HG03439 (cell line): ENCODE results near the gene C1orf159.
"Not testable (repeated sequence)": the region's sequence is repeated elsewhere in the genome, so short reads cannot be mapped to it uniquely, and the experiment has no call there.

Source experiments
- ATAC-seq: cut with Tn5 transposase; IDR thresholded peaks from one replicate; pipeline ENCODE4 v1.9.1; 2021; ENCODE audit warnings: mild to moderate bottlenecking, moderate library complexity; ENCODE audit not compliant: unreplicated experiment

C1orf159 gene

DNA sequence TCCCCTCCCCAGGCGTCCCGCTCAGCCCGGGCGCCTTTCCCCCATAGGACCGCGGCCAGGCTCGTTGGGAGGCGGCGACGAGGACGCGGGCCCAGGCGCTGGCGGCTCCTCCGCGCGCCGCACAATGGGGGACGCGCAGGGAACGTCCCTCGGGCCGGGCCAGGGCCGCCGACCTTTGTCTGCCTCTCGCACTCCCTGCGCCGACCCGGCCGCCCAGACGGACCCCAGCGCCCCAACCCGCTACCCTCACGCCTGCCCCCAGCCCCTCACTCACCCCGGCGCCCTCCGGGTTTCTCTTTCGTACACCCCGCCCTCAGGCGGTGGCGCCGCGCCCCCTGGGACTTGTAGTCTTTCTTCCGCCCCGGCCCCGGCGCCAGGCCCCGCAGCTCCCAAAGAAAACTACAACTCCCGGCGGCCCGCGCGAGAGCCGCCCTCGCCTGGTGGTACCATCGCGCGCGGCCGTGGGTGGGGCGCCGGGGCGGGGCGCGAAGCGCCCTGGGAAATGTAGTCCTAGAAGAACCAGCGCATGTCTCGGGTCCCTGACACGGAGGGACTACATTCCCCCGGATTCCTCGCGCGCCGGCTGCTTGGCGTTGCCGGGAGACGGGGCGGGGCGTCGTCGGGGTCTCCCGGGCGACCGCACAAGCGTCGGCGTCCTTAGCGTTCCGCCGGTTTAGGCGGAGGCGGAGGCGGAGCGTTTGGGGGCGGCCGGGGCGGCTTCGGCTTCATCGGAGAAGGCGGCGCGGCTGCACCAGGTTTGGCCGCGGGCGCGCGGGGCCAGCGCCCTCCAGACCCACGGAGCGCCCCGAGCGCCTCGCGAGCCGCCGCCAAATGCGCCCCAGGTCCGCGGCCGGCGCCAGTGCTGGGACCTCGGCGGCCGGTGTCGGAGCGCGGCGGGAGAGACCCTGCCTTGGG lies at the start of gene C1orf159:
C1orf159 (minus strand) TSS at position 304 of the 915 bp plus-strand sequence. CDS start 24,546 bp downstream, outside the sequence.
- ATAC-seq = peak; percentile 97

- ATAC-seq = no peak
Measured at GRCh38 chr1:1165485-1165884, 49.6 kb upstream of the C1orf159 start.

DNA sequence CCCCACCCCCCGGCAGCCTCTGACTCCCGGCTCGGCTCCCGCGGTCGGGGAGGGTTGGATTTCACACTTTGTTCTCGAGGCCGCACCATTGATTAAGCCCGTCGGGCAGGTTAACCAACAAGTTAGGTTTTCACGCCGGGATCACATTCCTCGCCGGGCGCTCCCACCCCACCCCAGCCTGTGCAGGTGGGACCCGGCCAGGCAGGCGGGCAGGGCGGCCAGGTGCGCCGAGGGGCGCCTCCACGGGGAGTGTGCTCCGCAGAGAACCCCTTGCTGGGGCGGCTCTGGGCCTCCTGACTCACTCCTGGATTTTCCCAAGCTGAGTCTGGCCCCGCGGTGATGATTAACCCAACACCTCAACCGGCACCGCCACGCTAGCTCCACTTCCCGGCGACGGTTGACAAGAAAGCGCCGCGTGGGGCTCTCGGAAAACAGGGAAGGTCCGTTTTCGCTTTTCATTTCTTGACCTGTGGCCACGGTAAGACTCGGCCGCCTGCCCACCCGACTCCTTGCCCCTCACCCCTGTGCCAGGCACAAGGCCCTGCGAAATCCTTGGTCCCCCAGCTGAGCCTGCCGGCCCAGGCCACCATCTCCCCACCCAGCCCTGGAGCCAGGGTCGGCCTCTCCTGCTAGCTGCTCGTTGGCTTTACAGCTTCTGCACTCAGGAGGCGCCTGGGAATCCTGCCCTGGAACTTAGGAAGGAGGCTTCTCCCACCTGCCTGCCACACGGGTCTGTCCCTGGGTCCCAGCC lies 49.0 kb upstream of the C1orf159 start:
- ATAC-seq = no peak

DNA sequence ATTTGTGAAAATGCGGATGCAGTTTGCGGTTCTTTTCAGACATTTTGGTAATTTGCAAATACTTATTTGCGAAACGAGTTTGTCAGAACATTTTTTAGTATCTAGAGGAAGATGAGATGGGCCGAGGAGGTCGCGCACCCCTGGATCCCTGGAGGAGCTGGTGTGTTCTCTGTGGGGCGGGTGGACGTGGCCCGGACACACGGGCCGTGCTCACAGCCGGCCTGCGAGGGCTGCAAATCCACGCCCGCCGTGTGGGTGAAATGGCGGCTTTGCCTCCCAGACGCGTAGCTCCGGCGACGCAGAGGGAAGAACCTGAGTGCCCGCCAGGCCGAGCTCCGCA lies 48.4 kb upstream of the C1orf159 start:
- ATAC-seq = no peak

GRCh38 chr1:1163538-1164070 lies 47.7 kb upstream of the C1orf159 start:
- no peak for ATAC-seq

DNA sequence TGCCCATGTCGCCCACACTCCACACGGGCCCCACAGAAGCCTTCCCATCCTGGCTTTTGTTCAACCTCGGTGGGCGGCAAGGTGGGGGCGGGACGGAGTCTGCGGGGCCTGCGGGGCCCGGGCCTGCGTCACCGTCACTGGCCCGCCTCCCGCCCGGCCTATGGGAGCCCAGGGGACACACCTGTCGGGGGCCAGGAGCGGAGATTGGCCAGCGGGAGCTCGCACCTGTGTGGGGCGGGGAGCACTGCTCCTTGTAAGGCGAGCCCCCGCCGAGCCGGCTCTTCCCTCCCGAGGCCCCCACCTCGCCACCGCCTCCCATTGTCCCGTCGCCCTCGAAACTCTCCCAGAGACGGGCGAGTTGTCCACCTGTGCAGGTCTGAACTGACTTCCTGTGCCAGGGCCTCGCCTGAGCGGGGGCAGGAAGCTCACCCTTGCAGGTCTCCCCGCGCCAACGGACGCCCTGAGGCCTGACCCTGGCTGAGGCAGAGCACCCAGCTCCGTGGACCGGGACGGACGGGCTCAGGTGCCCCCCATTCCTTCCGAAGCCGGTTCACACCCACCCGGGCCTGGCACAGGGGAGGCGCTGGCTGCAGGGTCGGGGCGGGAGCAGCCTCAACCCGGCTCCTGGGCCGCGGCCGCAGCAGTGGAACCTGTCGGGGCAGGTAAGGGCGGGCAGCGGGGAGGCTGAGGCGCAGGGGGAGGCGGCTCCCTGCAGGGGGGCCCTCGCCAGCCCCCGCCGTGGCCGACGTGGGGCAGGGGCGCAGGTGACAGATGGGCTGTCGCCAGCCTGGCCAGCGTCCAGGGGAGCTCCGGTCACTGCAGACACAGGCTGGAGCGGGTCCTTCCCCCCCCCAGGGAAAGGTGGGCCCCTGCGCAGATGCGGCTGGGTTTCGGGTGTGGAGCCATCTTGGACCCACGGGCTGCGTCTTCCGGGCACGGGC lies 47.0 kb upstream of the C1orf159 start:
- ATAC-seq = no peak

- ATAC-seq = no peak
Measured at GRCh38 chr1:1161683-1162079, 45.8 kb upstream of the C1orf159 start.

- ATAC-seq = no peak
Measured at GRCh38 chr1:1161078-1161682, 45.3 kb upstream of the C1orf159 start.

DNA sequence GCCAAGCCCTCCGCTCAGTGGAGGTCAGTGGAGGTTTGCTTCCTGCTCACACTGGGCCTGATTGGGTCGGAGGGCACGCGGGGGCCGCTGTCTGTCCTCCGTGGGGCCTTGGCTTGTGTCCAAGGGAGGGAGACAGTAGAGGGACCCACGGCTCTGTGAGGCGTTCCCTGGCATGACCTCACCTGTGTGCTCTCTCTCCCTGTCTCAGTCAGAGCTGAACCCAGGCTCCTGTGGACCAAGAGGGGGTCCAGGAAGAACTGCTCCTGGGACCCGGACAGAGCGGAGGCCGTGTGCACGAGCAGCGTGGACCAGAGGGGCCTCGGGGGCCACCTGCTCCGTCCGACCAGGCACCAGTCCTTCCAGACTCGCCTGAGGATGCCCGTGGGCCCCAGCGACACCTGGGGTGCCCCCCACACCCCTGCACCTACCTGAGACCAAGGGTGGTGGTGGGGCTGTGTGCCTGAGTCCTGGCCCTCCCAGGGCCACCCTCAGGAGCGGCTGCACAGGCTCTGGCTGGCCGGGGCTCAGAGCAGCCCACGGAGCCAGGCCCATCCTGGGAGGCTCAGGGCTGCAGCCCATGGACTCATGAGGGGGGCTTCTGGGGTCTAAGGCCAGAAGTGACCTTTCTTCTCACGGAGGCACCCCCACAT lies 44.5 kb upstream of the C1orf159 start:
- no peak for ATAC-seq

- ATAC-seq = no peak
Measured at GRCh38 chr1:1157914-1158710, 42.2 kb upstream of the C1orf159 start.

- ATAC-seq = no peak
Measured at GRCh38 chr1:1157426-1157913, 41.6 kb upstream of the C1orf159 start.

GRCh38 chr1:1157033-1157365 lies 41.1 kb upstream of the C1orf159 start:
- ATAC-seq = no peak

- ATAC-seq = no peak
Measured at GRCh38 chr1:1156140-1157032, 40.5 kb upstream of the C1orf159 start.

DNA sequence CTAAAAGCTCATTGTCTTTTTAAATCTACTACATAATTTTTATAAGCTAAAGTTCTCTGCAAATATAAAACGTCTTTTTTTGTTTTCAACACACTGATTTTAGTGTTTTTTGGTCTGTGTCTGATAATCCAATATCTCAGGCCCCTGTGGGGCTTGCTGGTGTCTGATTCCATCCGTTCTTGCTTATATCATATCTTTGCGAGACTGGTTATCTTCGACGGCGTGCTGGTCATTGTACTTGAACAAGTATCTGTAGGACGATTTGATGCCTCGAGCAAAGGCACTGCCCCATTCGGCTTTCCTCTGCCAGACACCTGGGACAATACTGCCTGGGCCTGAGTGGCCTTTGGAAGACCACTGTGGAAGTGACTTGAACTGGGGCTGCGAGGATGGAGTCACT lies 39.4 kb upstream of the C1orf159 start:
- no peak for ATAC-seq

- ATAC-seq = no peak
Measured at GRCh38 chr1:1153874-1154273, 38.0 kb upstream of the C1orf159 start.

GRCh38 chr1:1153215-1153614 lies 37.3 kb upstream of the C1orf159 start:
- ATAC-seq = not testable (repeated sequence)

GRCh38 chr1:1152431-1152830 lies 36.5 kb upstream of the C1orf159 start:
- ATAC-seq = not testable (repeated sequence)

DNA sequence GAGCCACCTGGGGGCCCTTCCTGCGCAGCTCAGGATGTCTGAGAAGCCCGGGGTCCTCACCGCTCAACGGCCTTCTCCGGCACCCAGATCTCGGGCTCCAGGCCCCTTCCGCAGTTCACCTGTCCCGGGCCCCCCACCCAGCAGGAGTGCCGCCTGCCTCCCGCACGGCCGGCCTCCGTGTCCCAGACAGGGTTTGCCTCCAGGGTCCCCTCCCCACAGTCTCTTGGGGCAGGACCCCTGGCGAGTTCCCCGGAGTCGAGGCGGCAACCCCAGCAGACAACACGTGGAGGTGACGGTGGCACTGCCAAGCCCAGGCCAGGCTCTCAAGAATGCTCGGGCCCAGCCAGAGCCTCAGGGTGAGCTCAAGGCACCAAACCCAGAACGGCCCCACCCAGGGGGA lies 35.4 kb upstream of the C1orf159 start:
- ATAC-seq = no peak
